ENCODE data around the gene CD300LD.

The CD300LD gene

GRCh38 chr17:74542727-74543383 is 49.2 kb downstream of the CD300LD start:
- no peak for DNase-seq

GRCh38 chr17:74542166-74542565 is 49.9 kb downstream of the CD300LD start:
- DNase-seq = no peak

GRCh38 chr17:74541176-74542111 is 50.6 kb downstream of the CD300LD start:
- DNase-seq = no peak

- DNase-seq = no peak
Measured at GRCh38 chr17:74539281-74539820, 52.7 kb downstream of the CD300LD start.

GRCh38 chr17:74536890-74537289 is 55.2 kb downstream of the CD300LD start:
- DNase-seq = no peak

- peak; percentile 32 for DNase-seq
Measured at GRCh38 chr17:74532115-74532514, 60.0 kb downstream of the CD300LD start.

- DNase-seq = peak; percentile 19
Measured at GRCh38 chr17:74531231-74531761, 60.8 kb downstream of the CD300LD start, which contains the start of gene CD300LB. Gene CD300LB (minus strand): TSS chr17:74531475. CDS start chr17:74531350, 125 bp downstream.

- DNase-seq = peak; percentile 3
Measured at GRCh38 chr17:74530831-74531150, 61.3 kb downstream of the CD300LD start.

Measured in stimulated activated CD8-positive, alpha-beta memory T cell treated with anti-CD3 and anti-CD28 coated beads, Interleukin-4, amount 100 ng/mL, for 48 hours (primary cell).